ENCODE results near the gene OR2T3.
"Not testable (repeated sequence)": the region's sequence is repeated elsewhere in the genome, so short reads cannot be mapped to it uniquely, and the experiment has no call there.

DNA sequence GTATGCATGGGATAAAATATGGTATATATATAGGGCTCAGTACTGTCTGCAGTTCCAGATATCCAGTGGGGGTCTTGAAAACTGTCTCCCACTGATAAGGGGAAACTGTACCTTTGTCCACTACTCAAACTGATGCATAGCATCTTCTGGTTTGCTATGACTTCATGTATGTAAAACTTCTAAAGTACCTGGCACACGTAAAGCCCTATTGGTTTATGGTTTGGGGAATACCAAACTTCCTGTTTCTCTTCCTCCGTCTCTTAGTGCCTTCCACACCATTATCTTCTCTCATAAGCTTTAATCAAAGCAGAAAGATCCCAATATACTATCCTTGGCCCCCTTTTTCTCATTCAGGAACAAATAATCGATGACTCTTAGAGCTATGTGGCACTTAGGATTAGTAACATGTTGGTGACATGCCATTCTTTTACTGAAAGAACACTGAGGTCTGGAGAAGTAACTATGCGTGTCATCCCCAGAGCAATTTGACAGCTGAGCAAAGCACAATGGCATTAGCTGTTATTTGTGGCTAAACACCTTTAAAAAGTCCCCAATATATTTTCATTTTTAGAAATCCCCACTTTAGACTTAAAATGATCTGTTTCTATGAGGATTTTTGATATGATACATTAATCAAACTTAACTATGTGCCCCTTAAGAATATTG, 24.6 kb upstream of the OR2T3 start:
- not testable (repeated sequence) for TF ChIP-seq TCF7 (IDR thresholded peaks at IDR 0.05; ENCODE audit: low read depth); YY1 (IDR thresholded peaks at IDR 0.05; ENCODE audit: insufficient read depth, insufficient replicate concordance, low read depth, low read length); NFATC3 (CRISPR knock-in tag; IDR thresholded peaks at IDR 0.05); POLR2A (IDR thresholded peaks at IDR 0.05; ENCODE audit: insufficient read depth in 1 of 2, low read depth in 2 of 2, low read length in 2 of 2); ZNF674 (CRISPR knock-in tag; IDR thresholded peaks at IDR 0.05; ENCODE audit: low read depth); MAFK (conservative IDR thresholded peaks at IDR 0.05 in 1 of 2, IDR thresholded peaks at IDR 0.05 in 1 of 2; ENCODE audit: low read length in 2 of 2); PATZ1 (CRISPR knock-in tag; IDR thresholded peaks at IDR 0.05); BRD4 (CRISPR knock-in tag; IDR thresholded peaks at IDR 0.05); GTF2F1 (IDR thresholded peaks at IDR 0.05; ENCODE audit: low read length); ZSCAN5A (CRISPR knock-in tag; IDR thresholded peaks at IDR 0.05; ENCODE audit: borderline replicate concordance)
- TF ChIP-seq, protein P1, sequence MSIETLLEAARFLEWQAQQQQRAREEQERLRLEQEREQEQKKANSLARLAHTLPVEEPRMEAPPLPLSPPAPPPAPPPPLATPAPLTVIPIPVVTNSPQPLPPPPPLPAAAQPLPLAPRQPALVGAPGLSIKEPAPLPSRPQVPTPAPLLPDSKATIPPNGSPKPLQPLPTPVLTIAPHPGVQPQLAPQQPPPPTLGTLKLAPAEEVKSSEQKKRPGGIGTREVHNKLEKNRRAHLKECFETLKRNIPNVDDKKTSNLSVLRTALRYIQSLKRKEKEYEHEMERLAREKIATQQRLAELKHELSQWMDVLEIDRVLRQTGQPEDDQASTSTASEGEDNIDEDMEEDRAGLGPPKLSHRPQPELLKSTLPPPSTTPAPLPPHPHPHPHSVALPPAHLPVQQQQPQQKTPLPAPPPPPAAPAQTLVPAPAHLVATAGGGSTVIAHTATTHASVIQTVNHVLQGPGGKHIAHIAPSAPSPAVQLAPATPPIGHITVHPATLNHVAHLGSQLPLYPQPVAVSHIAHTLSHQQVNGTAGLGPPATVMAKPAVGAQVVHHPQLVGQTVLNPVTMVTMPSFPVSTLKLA (IDR thresholded peaks at IDR 0.05) = not testable (repeated sequence)
- TF ChIP-seq, protein P2, sequence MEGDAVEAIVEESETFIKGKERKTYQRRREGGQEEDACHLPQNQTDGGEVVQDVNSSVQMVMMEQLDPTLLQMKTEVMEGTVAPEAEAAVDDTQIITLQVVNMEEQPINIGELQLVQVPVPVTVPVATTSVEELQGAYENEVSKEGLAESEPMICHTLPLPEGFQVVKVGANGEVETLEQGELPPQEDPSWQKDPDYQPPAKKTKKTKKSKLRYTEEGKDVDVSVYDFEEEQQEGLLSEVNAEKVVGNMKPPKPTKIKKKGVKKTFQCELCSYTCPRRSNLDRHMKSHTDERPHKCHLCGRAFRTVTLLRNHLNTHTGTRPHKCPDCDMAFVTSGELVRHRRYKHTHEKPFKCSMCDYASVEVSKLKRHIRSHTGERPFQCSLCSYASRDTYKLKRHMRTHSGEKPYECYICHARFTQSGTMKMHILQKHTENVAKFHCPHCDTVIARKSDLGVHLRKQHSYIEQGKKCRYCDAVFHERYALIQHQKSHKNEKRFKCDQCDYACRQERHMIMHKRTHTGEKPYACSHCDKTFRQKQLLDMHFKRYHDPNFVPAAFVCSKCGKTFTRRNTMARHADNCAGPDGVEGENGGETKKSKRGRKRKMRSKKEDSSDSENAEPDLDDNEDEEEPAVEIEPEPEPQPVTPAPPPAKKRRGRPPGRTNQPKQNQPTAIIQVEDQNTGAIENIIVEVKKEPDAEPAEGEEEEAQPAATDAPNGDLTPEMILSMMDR (CRISPR knock-in tag; IDR thresholded peaks at IDR 0.05) = not testable (repeated sequence)
- TF ChIP-seq, protein P3, sequence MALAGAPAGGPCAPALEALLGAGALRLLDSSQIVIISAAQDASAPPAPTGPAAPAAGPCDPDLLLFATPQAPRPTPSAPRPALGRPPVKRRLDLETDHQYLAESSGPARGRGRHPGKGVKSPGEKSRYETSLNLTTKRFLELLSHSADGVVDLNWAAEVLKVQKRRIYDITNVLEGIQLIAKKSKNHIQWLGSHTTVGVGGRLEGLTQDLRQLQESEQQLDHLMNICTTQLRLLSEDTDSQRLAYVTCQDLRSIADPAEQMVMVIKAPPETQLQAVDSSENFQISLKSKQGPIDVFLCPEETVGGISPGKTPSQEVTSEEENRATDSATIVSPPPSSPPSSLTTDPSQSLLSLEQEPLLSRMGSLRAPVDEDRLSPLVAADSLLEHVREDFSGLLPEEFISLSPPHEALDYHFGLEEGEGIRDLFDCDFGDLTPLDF (CRISPR knock-in tag; IDR thresholded peaks at IDR 0.05) = not testable (repeated sequence)

Data from HepG2 (cell line).